Smooth muscle cell (in vitro differentiated cells): Measurements from ENCODE around the gene SMIM20. TPM values are rescaled to one million over a fixed set of nuclear protein-coding genes. Genes with fewer than 3 reads are reported as not detected.

ENCODE experiments used
- DNase-seq: peaks from one replicate; lab custom pipeline; 2025; ENCODE audit not compliant: unreplicated experiment; lab: John Stamatoyannopoulos, UW
- H2AFZ ChIP-seq: fragments of 200-600 bp; sonication (generic); 2 replicates; pipeline ENCODE4 v1.6.0; 2016; ENCODE audit warnings: antibody characterized with exemption, low read depth, mild to moderate bottlenecking
- H3F3A ChIP-seq: fragments of 200-600 bp; sonication (generic); 2 replicates; pipeline ENCODE4 v1.6.0; 2017; ENCODE audit warnings: antibody characterized with exemption, low read depth
- H3K27ac ChIP-seq: fragments of 200-600 bp; sonication (generic); 2 replicates; pipeline ENCODE4 v1.5.1; 2016; ENCODE audit warnings: low read depth, mild to moderate bottlenecking
- H3K27me3 ChIP-seq: fragments of 200-600 bp; sonication (generic); 2 replicates; pipeline ENCODE4 v1.6.1; 2016; ENCODE audit warnings: low read depth, mild to moderate bottlenecking
- H3K36me3 ChIP-seq: fragments of 200-600 bp; sonication (generic); 2 replicates; pipeline ENCODE4 v1.5.1; 2016; ENCODE audit warnings: low read depth
- H3K4me1 ChIP-seq: fragments of 200-600 bp; sonication (generic); 2 replicates; pipeline ENCODE4 v1.5.1; 2016; ENCODE audit warnings: low read depth
- H3K4me2 ChIP-seq: fragments of 200-600 bp; sonication (generic); 2 replicates; pipeline ENCODE4 v1.6.0; 2016; ENCODE audit warnings: mild to moderate bottlenecking
- H3K4me3 ChIP-seq: fragments of 200-600 bp; sonication (generic); 2 replicates; pipeline ENCODE4 v1.5.1; 2016; ENCODE audit warnings: mild to moderate bottlenecking
- H3K79me2 ChIP-seq: fragments of 200-600 bp; sonication (generic); 2 replicates; pipeline ENCODE4 v1.6.0; 2016; ENCODE audit warnings: low read depth, mild to moderate bottlenecking
- H3K9ac ChIP-seq: fragments of 200-600 bp; sonication (generic); 2 replicates; pipeline ENCODE4 v1.6.0; 2016; ENCODE audit warnings: low read depth
- H3K9me3 ChIP-seq: fragments of 200-600 bp; sonication (generic); replicated peaks from 2 replicates; pipeline ENCODE4 v1.5.1; 2016; ENCODE audit warnings: low read depth
- H4K20me1 ChIP-seq: fragments of 200-600 bp; sonication (generic); 2 replicates; pipeline ENCODE4 v1.6.0; 2016; ENCODE audit warnings: low read depth
- WGBS: methylation state at CpG from one replicate; pipeline ENCODE4 v1.1.7; 2016; ENCODE audit warnings: low lambda C conversion rate; 5-methylcytosine and 5-hydroxymethylcytosine counted together
- polyA plus RNA-seq: library from polyadenylated mRNA; unstranded; fragments of >200 nt; fragmentation: Nextera tagmentation; extraction: Ambion mirVana; gene quantifications from 2 replicates; pipeline ENCODE4 v1.2.1, GENCODE V29; 2016
- total RNA-seq: library from RNA; depleted of rRNA; stranded (reverse); fragments of >200 nt; gene quantifications from 2 replicates; pipeline ENCODE4 v1.2.3, GENCODE V29; 2014
- TF ChIP-seq, protein P1 (sequence below): fragments of 200-600 bp; sonication (generic); IDR thresholded peaks from 2 replicates; pipeline ENCODE4 v1.5.1; 2017; ENCODE audit warnings: borderline replicate concordance, mild to moderate bottlenecking, antibody characterized with exemption; ENCODE audit not compliant: insufficient read depth, poor library complexity, severe bottlenecking

SMIM20 gene
- total and polyA plus RNA-seq, 2 experiments from 2014 or later = 40.9 to 52.1 TPM

GRCh38 chr4:25916870-25917269 lies 2.9 kb downstream of the SMIM20 start:
- no peaks in the 10 kb centered on the region for H3K9me3 ChIP-seq
- H3K79me2 ChIP-seq = no peaks in the 10 kb centered on the region
- no peaks in the 10 kb centered on the region for H3K27me3 ChIP-seq
- H3F3A ChIP-seq = peaks cover 3% of the 10 kb centered on the region
- H4K20me1 ChIP-seq = peaks cover 3% of the 10 kb centered on the region
- no peak for DNase-seq
- H3K4me3 ChIP-seq = no peak overlapping the region
- TF ChIP-seq, protein P1, sequence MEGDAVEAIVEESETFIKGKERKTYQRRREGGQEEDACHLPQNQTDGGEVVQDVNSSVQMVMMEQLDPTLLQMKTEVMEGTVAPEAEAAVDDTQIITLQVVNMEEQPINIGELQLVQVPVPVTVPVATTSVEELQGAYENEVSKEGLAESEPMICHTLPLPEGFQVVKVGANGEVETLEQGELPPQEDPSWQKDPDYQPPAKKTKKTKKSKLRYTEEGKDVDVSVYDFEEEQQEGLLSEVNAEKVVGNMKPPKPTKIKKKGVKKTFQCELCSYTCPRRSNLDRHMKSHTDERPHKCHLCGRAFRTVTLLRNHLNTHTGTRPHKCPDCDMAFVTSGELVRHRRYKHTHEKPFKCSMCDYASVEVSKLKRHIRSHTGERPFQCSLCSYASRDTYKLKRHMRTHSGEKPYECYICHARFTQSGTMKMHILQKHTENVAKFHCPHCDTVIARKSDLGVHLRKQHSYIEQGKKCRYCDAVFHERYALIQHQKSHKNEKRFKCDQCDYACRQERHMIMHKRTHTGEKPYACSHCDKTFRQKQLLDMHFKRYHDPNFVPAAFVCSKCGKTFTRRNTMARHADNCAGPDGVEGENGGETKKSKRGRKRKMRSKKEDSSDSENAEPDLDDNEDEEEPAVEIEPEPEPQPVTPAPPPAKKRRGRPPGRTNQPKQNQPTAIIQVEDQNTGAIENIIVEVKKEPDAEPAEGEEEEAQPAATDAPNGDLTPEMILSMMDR = no peak
- peaks cover 7% of the 10 kb centered on the region for H3K4me1 ChIP-seq
- WGBS = 95% methylated on average over 1 of the region's 1 CpG
- H3K27ac ChIP-seq = no peak overlapping the region
- no peak overlapping the region for H3K4me2 ChIP-seq
- H3K36me3 ChIP-seq = no peaks in the 10 kb centered on the region
- H3K9ac ChIP-seq = no peak overlapping the region
- no peak overlapping the region for H2AFZ ChIP-seq

- TF ChIP-seq, protein P1 = no peak
- H3K36me3 ChIP-seq = no peaks in the 10 kb centered on the region
- H2AFZ ChIP-seq = no peak overlapping the region
- DNase-seq = no peak
- no peak overlapping the region for H3K9ac ChIP-seq
- no peak overlapping the region for H3K4me3 ChIP-seq
- H4K20me1 ChIP-seq = peaks cover 19% of the 10 kb centered on the region
- no peak overlapping the region for H3K4me2 ChIP-seq
- no peaks in the 10 kb centered on the region for H3K27me3 ChIP-seq
- WGBS = 76% methylated on average over 5 of the region's 5 CpGs
- H3K79me2 ChIP-seq = no peaks in the 10 kb centered on the region
- H3K9me3 ChIP-seq = no peaks in the 10 kb centered on the region
- no peak overlapping the region for H3K27ac ChIP-seq
- no peaks in the 10 kb centered on the region for H3F3A ChIP-seq
- no peaks in the 10 kb centered on the region for H3K4me1 ChIP-seq
These were observed 5.7 kb downstream of the SMIM20 start for GRCh38 chr4:25919676-25920075.

DNA sequence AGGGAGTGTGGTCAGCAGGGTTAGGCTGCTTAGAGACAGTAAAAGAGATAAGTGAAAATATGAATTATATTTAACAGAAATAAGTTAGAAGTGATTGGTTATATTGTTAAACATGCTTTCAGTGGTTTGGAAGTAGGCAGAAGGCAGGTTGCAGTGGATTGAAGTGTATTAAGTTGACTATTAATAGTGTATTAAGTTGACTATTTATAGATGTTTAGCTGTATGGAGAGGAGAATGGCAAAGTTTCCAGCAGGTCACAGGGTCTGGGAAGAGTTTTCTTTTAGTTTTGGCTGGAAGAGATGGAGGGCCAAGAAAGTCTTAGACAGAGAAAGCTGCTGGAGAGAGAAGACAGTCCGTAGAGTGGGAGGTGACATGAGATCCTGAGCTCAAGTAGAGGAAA lies 7.9 kb downstream of the SMIM20 start:
- no peak overlapping the region for H3K27ac ChIP-seq
- no peak overlapping the region for H3K4me3 ChIP-seq
- peaks cover 28% of the 10 kb centered on the region for H4K20me1 ChIP-seq
- WGBS = 95% methylated on average over 1 of the region's 1 CpG
- peaks cover 6% of the 10 kb centered on the region for H3K4me1 ChIP-seq
- no peaks in the 10 kb centered on the region for H3K79me2 ChIP-seq
- H2AFZ ChIP-seq = no peak overlapping the region
- H3K27me3 ChIP-seq = no peaks in the 10 kb centered on the region
- TF ChIP-seq, protein P1 = no peak
- no peak overlapping the region for H3K9ac ChIP-seq
- no peak overlapping the region for H3K4me2 ChIP-seq
- no peaks in the 10 kb centered on the region for H3K36me3 ChIP-seq
- no peak for DNase-seq
- H3K9me3 ChIP-seq = no peaks in the 10 kb centered on the region
- H3F3A ChIP-seq = no peaks in the 10 kb centered on the region

GRCh38 chr4:25922812-25923369 lies 8.9 kb downstream of the SMIM20 start:
- H3K4me1 ChIP-seq = peaks cover 6% of the 10 kb centered on the region
- H3K36me3 ChIP-seq = no peaks in the 10 kb centered on the region
- H3K9ac ChIP-seq = no peak overlapping the region
- WGBS = 98% methylated on average over 4 of the region's 4 CpGs
- no peak for DNase-seq
- TF ChIP-seq, protein P1 = no peak
- no peak overlapping the region for H2AFZ ChIP-seq
- H3K4me3 ChIP-seq = no peak overlapping the region
- no peaks in the 10 kb centered on the region for H3F3A ChIP-seq
- H3K27ac ChIP-seq = no peak overlapping the region
- H4K20me1 ChIP-seq = peaks cover 28% of the 10 kb centered on the region
- no peaks in the 10 kb centered on the region for H3K9me3 ChIP-seq
- no peak overlapping the region for H3K4me2 ChIP-seq
- no peaks in the 10 kb centered on the region for H3K27me3 ChIP-seq
- H3K79me2 ChIP-seq = no peaks in the 10 kb centered on the region
